ENCODE measurements around the gene COBLL1.
"Not testable (repeated sequence)": the region's sequence is repeated elsewhere in the genome, so short reads cannot be mapped to it uniquely, and the experiment has no call there.

COBLL1 gene

DNA sequence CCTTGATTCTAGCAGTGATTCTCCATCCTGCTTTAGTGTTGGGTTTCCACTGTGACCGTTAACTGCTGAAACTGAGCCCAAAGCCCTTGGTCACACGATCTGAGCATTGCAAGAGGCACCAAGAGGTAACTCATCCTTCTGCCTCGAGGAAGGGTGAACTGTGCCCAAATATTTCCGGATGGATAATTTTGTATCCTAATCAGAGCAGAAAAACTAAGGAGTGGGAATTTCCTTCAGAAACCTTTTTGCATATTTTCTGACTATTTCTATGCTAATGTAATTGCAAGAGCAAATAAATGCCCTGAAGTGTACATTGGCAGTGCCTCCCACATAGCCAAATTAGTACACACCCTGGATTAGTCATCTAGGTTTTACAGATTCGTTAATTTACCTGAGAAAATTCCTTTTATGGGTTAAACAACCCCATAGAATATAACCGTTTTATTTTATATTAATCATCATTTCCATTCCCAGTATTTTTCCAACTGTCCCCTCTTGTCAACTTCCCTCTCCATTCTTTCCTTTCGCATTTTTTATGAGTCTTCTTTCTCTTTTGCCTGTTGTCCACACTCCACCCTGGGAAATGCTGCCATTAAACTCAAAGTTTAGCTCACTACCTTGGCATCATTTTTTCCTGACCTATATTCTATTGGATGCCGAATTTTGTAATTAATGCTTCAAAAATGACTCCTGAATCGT, 31.7 kb upstream of the COBLL1 start:
- H3K27me3 Mint-ChIP-seq (ENCODE audit: low read depth, poor library complexity), result peaks cover 13% of the 10 kb centered on the region
- no peaks in the 10 kb centered on the region for H3K36me3 Mint-ChIP-seq (ENCODE audit: low read depth)
- no peak overlapping the region for H3K4me3 Mint-ChIP-seq
- TF ChIP-seq, protein P1, sequence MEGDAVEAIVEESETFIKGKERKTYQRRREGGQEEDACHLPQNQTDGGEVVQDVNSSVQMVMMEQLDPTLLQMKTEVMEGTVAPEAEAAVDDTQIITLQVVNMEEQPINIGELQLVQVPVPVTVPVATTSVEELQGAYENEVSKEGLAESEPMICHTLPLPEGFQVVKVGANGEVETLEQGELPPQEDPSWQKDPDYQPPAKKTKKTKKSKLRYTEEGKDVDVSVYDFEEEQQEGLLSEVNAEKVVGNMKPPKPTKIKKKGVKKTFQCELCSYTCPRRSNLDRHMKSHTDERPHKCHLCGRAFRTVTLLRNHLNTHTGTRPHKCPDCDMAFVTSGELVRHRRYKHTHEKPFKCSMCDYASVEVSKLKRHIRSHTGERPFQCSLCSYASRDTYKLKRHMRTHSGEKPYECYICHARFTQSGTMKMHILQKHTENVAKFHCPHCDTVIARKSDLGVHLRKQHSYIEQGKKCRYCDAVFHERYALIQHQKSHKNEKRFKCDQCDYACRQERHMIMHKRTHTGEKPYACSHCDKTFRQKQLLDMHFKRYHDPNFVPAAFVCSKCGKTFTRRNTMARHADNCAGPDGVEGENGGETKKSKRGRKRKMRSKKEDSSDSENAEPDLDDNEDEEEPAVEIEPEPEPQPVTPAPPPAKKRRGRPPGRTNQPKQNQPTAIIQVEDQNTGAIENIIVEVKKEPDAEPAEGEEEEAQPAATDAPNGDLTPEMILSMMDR (IDR thresholded peaks at IDR 0.05), result no peak
- DNase-seq, result no peak
- H3K4me1 Mint-ChIP-seq, result peaks cover 12% of the 10 kb centered on the region
- H3K27ac Mint-ChIP-seq, result no peak overlapping the region
- H3K9me3 Mint-ChIP-seq, result no peaks in the 10 kb centered on the region

DNA sequence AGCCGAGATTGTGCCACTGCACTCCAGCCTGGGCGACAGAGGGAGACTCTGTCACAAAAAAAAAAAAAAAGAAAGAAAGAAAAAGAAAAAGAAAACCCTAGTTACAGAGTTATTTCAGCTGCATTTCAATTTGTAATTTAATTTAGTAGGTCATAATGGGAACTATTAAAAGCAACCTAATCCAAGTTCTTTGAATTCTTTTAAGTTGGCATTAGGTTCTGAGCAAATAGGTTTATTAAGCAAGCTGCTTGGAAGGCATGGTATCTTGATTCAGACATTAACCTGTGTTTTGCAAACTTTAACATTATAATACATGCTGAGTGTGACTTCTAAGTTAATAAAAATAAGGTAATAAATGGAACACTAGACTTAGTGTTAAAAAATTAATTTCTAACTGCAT, 29.8 kb upstream of the COBLL1 start:
- Mint-ChIP-seq H3K27me3 (ENCODE audit: low read depth, poor library complexity) (peaks cover 15% of the 10 kb centered on the region), H3K4me1 (peaks cover 9% of the 10 kb centered on the region), H3K4me3 (no peak overlapping the region), H3K9me3 (no peaks in the 10 kb centered on the region), H3K36me3 (ENCODE audit: low read depth) (no peaks in the 10 kb centered on the region), H3K27ac (no peak overlapping the region)
- TF ChIP-seq, protein P1 (IDR thresholded peaks at IDR 0.05), result no peak
- DNase-seq, result no peak

DNA sequence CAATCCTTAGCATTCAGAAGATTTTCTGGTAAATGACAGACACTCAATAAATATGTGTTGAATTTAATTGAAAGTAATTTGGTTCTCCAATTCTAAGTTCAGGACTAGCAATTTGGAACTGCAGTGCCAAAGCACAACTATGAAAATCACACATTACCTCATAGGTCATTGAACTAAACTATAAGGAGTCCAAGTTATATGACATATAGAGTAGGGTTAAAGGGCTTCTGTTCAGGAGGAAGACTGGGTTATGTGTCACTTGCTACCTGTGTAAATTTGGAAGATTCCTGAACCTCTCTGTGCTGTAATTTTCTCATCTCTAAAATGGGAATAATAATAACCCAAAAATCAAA, 27.8 kb upstream of the COBLL1 start:
- peaks cover 9% of the 10 kb centered on the region for H3K4me1 Mint-ChIP-seq

DNA sequence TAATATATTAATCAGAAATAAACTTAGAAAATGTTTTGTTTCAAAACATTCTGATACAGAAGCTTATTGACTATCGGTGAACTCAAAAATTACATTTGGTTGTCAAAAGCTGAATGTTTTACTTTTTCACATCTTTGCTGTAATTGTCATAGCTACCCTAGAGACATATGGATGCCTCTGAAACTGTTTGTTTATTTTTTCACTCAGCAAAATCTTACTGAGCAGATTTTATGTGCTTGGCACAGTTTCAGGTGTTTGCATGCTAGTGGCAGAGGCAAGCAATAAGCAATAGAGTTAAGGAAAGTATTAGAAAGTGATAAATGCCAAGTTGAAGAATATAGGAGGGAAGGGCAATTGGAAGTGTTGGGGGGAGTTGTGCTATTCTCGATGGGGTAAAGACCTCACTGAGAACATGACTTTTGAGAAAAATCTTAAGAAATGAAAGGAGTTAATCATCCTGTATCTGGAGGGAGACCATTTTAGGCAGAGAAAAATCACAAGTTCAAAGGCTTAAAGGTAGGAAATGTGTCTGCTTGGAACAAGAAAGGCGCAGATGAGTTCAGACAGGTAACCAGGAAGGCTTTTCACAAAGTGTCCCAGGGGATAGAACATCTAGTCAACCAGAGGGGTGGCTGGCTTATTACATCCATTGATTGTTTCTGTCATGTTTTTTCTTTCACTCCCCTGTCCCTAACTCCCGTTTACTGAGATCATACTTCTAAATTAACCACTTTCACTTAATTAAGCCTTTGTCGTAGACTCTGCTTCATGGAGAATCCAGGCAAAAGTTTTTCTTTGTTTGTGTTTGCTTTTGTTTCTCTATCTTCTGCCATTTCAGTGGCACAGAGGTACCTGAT, 27.2 kb upstream of the COBLL1 start:
- TF ChIP-seq, protein P1 (IDR thresholded peaks at IDR 0.05), result no peak
- Mint-ChIP-seq H3K27me3 (ENCODE audit: low read depth, poor library complexity) (peaks cover 8% of the 10 kb centered on the region), H3K36me3 (ENCODE audit: low read depth) (no peaks in the 10 kb centered on the region), H3K4me3 (no peak overlapping the region), H3K27ac (no peak overlapping the region), H3K9me3 (no peaks in the 10 kb centered on the region), H3K4me1 (peaks cover 7% of the 10 kb centered on the region)
- DNase-seq, result no peak

More for the DNA sequence above, 27.8 kb upstream of the COBLL1 start:
- no peaks in the 10 kb centered on the region for H3K36me3 Mint-ChIP-seq (ENCODE audit: low read depth)
- no peak overlapping the region for H3K27ac Mint-ChIP-seq
- TF ChIP-seq, protein P1 (IDR thresholded peaks at IDR 0.05), result no peak
- no peak overlapping the region for H3K4me3 Mint-ChIP-seq
- no peak for DNase-seq
- H3K27me3 Mint-ChIP-seq (ENCODE audit: low read depth, poor library complexity), result peaks cover 13% of the 10 kb centered on the region
- H3K9me3 Mint-ChIP-seq, result no peaks in the 10 kb centered on the region

DNA sequence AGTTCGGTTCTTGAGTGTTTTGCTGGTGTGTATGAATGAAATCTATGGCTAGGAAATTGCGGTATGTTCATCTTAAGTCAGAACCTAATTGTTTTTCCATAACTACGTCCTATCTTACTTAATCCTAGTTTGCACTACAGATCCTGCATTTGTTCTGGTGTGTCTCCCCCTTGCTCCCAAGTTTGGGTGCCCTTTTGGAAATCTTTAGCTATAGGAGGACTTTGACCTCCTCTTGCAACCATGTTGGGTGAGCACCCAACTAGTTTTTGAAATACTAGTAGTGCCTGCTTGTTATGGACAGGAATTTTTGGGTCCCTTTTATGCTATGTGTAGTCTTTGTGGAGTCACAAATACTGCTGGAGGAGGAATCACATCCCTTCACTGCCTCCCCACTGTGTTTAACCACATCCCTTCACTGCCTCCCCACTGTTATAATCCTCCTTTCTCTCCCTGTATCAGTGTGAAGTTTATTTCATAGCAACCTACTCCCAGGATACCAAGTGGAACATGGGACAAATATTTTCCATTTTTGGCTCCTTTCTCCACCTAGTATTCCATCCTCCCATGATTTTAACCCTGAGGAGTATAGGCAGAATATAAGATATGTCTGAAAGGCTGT, 26.3 kb upstream of the COBLL1 start:
- Mint-ChIP-seq H3K4me3 (no peak overlapping the region), H3K4me1 (no peaks in the 10 kb centered on the region), H3K27ac (no peak overlapping the region), H3K36me3 (ENCODE audit: low read depth) (no peaks in the 10 kb centered on the region), H3K27me3 (ENCODE audit: low read depth, poor library complexity) (peaks cover 8% of the 10 kb centered on the region), H3K9me3 (no peaks in the 10 kb centered on the region)
- TF ChIP-seq, protein P1 (IDR thresholded peaks at IDR 0.05), result no peak
- no peak for DNase-seq

DNA sequence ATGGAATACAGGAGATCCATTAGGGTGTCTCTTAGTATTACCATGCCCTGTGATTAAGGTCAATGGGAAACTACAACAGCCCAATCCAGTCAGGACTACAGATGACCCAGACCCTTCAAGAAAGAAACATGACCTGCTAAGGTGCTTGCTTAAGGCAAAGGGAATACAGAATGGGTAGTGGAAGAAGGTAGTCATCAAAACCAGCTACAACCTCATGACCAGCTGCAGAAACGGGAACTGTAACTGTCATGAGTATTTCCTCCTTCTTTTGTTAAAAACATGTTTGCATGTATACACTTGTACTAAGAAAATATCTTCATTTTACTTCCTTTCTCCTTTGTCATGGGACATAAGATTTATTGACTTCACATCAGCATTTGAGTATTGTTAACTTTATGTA, 24.8 kb upstream of the COBLL1 start:
- DNase-seq; H3K36me3 Mint-ChIP-seq (ENCODE audit: low read depth); H3K27me3 Mint-ChIP-seq (ENCODE audit: low read depth, poor library complexity); H3K27ac Mint-ChIP-seq; H3K9me3 Mint-ChIP-seq; H3K4me3 Mint-ChIP-seq; H3K4me1 Mint-ChIP-seq: not testable (repeated sequence)

Measured in nephron progenitor cell (in vitro differentiated cells).